GM13976 (cell line): ENCODE data around the gene GPR89A.

ENCODE experiments used
- DNase-seq: peaks from one replicate; pipeline ENCODE4 v3.0.0; 2012; ENCODE audit warnings: low spot score
- in situ Hi-C: fragments of 300-500 bp; cut with MboI; formaldehyde crosslinking; loops from one replicate; pipeline ENCODE4 v1.12.0; 2022; ENCODE audit warnings: low sequenced_read_pairs, mixed read lengths, inconsistent platforms; ENCODE audit not compliant: unreplicated experiment
- TF ChIP-seq, protein P1 (sequence below): IDR thresholded peaks from 2 replicates; pipeline ENCODE4 v1.5.1; 2012; ENCODE audit warnings: borderline replicate concordance, mild to moderate bottlenecking; ENCODE audit not compliant: insufficient read depth; ENCODE audit errors: extremely low read depth, missing control alignments, control extremely low read depth

GPR89A gene

GRCh38 chr1:145692785-145693443 is 85.1 kb downstream of the GPR89A start:
- in situ Hi-C loops, result no loop called here
- no peak for DNase-seq
- TF ChIP-seq, protein P1, sequence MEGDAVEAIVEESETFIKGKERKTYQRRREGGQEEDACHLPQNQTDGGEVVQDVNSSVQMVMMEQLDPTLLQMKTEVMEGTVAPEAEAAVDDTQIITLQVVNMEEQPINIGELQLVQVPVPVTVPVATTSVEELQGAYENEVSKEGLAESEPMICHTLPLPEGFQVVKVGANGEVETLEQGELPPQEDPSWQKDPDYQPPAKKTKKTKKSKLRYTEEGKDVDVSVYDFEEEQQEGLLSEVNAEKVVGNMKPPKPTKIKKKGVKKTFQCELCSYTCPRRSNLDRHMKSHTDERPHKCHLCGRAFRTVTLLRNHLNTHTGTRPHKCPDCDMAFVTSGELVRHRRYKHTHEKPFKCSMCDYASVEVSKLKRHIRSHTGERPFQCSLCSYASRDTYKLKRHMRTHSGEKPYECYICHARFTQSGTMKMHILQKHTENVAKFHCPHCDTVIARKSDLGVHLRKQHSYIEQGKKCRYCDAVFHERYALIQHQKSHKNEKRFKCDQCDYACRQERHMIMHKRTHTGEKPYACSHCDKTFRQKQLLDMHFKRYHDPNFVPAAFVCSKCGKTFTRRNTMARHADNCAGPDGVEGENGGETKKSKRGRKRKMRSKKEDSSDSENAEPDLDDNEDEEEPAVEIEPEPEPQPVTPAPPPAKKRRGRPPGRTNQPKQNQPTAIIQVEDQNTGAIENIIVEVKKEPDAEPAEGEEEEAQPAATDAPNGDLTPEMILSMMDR, result no peak

DNA sequence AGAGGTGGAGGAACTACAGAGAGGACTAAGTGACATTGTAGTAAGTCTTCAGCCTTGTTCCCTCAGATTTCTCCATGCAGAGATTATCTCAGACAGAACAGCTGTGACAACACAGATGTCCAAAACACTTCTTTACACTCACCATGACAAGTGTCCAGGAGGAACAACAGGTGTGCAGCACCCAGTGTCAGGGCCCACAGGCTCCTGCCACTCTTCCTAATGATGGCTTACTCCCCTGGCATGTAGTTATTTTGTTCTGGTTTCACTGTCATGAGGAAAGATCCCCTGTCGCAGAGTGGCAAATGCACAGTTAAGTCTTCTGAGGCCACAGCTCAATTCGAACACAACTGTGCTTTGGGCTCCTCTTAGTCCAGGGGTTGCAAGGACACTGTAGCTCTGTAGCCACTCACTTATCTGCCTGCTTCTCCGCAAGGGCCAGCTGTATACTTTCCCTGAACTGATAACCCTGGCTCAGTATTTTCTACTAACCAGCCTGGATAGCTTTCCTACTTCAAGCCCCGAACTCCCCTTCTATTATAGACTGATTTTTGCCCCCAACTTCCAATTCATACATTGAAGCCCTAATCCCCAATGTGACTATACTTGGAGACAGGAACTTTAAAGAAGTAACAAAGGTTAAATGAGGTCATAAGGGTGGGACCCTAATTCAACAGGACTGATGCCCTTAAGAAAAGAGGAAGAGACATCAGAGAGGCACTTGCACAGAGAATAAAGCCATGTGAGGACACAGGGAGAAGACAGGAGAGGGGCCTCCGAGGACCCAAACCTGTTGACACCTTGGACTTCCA is 88.2 kb downstream of the GPR89A start:
- no peak for DNase-seq
- in situ Hi-C loops, result no loop called here
- TF ChIP-seq, protein P1, result no peak

- TF ChIP-seq, protein P1, result no peak
- DNase-seq, result no peak
- in situ Hi-C loops, result no loop called here
These were observed 88.8 kb downstream of the GPR89A start for GRCh38 chr1:145696630-145696960.

GRCh38 chr1:145701306-145701862 is 93.6 kb downstream of the GPR89A start:
- no peak for DNase-seq
- TF ChIP-seq, protein P1, result no peak
- in situ Hi-C loops, result no loop called here

DNA sequence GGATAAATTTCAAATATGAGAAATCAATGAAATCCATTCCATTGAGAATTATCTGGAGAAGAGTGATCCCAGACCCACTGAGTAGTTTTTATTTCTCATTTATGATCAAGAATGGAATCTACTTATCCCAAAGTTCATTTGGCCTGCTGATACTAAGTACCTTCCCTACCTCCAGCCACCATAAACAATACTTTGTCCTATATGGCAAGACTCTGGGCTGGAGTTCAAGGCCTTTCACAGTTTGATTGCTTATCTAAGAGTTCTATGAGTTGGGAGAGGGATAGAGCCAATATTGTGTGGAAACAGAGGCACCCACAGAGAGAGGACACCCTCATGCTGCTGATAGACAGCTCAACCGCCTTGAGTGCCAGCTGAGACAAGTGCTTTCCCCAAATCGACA is 94.3 kb downstream of the GPR89A start:
- in situ Hi-C loops, result no loop called here
- TF ChIP-seq, protein P1, result no peak

GRCh38 chr1:145702826-145703225 is 95.0 kb downstream of the GPR89A start:
- DNase-seq, result no peak
- TF ChIP-seq, protein P1, result no peak
- in situ Hi-C loops, result no loop called here

More for the DNA sequence above, 94.3 kb downstream of the GPR89A start:
- DNase-seq, result no peak
